ENCODE results near the gene PLCXD1.

- TF ChIP-seq EZH2 (IDR thresholded peaks at IDR 0.05; ENCODE audit: low read depth) (no peak), CTCF (conservative IDR thresholded peaks at IDR 0.05) (no peak)
These were observed 57.2 kb downstream of the PLCXD1 start for GRCh38 chrX:338281-338835.
